ENCODE results near the gene ABCC11.
A peak's percentile ranks its signal among the peaks of the same experiment; 100 is the strongest.

Gene ABCC11

DNA sequence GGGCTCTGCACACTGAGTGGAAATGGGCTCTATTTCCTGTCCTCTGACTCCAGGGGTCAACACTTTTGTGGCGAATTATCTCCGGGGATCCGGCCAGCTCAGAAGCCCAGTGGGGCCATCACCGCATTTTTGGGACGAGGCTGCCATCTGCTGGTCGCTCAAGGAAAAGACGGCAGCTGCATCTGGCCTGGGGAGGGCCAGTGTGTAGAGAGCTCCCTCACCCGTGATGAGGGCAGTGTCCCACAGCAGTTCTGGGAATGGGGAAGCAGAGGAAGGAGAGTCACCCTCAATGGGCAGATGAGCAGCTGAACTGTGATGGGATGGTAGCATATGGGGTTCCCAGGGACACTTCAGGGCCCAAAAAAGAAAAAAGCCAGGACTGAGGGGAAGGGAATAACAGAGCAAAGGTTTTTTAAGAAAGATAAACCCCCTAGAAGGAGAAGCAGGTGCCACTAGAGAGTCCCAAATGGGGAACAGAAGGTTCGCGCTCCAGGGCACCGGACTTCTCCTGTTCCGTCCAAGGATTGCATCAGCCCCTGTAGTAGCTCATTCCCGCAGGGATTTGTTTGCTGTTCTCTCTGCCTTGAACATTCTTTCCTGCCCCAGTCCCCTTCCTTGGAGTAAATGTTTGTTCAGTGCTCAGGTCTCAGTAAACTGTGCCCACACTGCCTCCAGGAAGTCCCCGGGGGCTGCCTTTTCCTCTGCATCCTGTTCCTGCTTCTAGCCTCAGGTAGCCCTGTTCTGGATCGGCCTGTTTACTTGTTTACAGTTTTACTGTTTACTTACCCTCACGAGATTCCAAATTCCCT lies 82.2 kb downstream of the ABCC11 start:
- Histone ChIP-seq H3K9ac (ENCODE audit: low read length) (no peak overlapping the region), H2AFZ (ENCODE audit: low read depth, low read length) (no peak overlapping the region), H3K4me2 (ENCODE audit: low read length) (peak overlapping the region; percentile 70), H3K4me3 (ENCODE audit: low read length) (peak overlapping the region; percentile 61), H4K20me1 (ENCODE audit: insufficient read depth, low read length) (no peaks in the 10 kb centered on the region), H3K79me2 (ENCODE audit: low read length) (no peaks in the 10 kb centered on the region), H3K27ac (ENCODE audit: low read length) (no peak overlapping the region), H3K36me3 (replicated peaks; ENCODE audit: low read depth, low read length) (no peaks in the 10 kb centered on the region), H3K27me3 (ENCODE audit: low read depth, low read length) (peaks cover 20% of the 10 kb centered on the region), H3K9me3 (ENCODE audit: insufficient read depth, low read length) (no peaks in the 10 kb centered on the region), H3K4me1 (ENCODE audit: low read length) (peaks cover 16% of the 10 kb centered on the region)
- TF ChIP-seq CTCF (IDR thresholded peaks at IDR 0.05; ENCODE audit: low read depth, low read length) (peak; percentile 87), EZH2phosphoT487 (IDR thresholded peaks at IDR 0.05; ENCODE audit: low read depth) (no peak)

- Histone ChIP-seq H3K4me2 (ENCODE audit: low read length) (no peak overlapping the region), H3K36me3 (replicated peaks; ENCODE audit: low read depth, low read length) (no peaks in the 10 kb centered on the region), H3K79me2 (ENCODE audit: low read length) (no peaks in the 10 kb centered on the region), H4K20me1 (ENCODE audit: insufficient read depth, low read length) (no peaks in the 10 kb centered on the region), H2AFZ (ENCODE audit: low read depth, low read length) (no peak overlapping the region), H3K4me3 (ENCODE audit: low read length) (no peak overlapping the region), H3K27me3 (ENCODE audit: low read depth, low read length) (peaks cover 37% of the 10 kb centered on the region), H3K27ac (ENCODE audit: low read length) (no peak overlapping the region), H3K9me3 (ENCODE audit: insufficient read depth, low read length) (no peaks in the 10 kb centered on the region), H3K9ac (ENCODE audit: low read length) (no peak overlapping the region), H3K4me1 (ENCODE audit: low read length) (peaks cover 18% of the 10 kb centered on the region)
- no peak for TF ChIP-seq CTCF (IDR thresholded peaks at IDR 0.05; ENCODE audit: low read depth, low read length)
- TF ChIP-seq EZH2phosphoT487 (IDR thresholded peaks at IDR 0.05; ENCODE audit: low read depth), result no peak
Observed at GRCh38 chr16:48162839-48163410, 84.4 kb downstream of the ABCC11 start.

- Histone ChIP-seq H3K27me3 (ENCODE audit: low read depth, low read length) (peaks cover 45% of the 10 kb centered on the region), H3K4me2 (ENCODE audit: low read length) (no peak overlapping the region), H3K4me3 (ENCODE audit: low read length) (no peak overlapping the region), H3K9me3 (ENCODE audit: insufficient read depth, low read length) (no peaks in the 10 kb centered on the region), H3K4me1 (ENCODE audit: low read length) (peaks cover 16% of the 10 kb centered on the region), H4K20me1 (ENCODE audit: insufficient read depth, low read length) (no peaks in the 10 kb centered on the region), H2AFZ (ENCODE audit: low read depth, low read length) (no peak overlapping the region), H3K27ac (ENCODE audit: low read length) (no peak overlapping the region), H3K9ac (ENCODE audit: low read length) (no peak overlapping the region), H3K36me3 (replicated peaks; ENCODE audit: low read depth, low read length) (no peaks in the 10 kb centered on the region), H3K79me2 (ENCODE audit: low read length) (no peaks in the 10 kb centered on the region)
- TF ChIP-seq CTCF (IDR thresholded peaks at IDR 0.05; ENCODE audit: low read depth, low read length), result no peak
- TF ChIP-seq EZH2phosphoT487 (IDR thresholded peaks at IDR 0.05; ENCODE audit: low read depth), result no peak
Observed at GRCh38 chr16:48161906-48162305, 85.4 kb downstream of the ABCC11 start.

- H2AFZ ChIP-seq (ENCODE audit: low read depth, low read length), result no peak overlapping the region
- no peak for TF ChIP-seq EZH2phosphoT487 (IDR thresholded peaks at IDR 0.05; ENCODE audit: low read depth)
- no peaks in the 10 kb centered on the region for H3K79me2 ChIP-seq (ENCODE audit: low read length)
- H4K20me1 ChIP-seq (ENCODE audit: insufficient read depth, low read length), result no peaks in the 10 kb centered on the region
- H3K4me2 ChIP-seq (ENCODE audit: low read length), result no peak overlapping the region
- no peaks in the 10 kb centered on the region for H3K9me3 ChIP-seq (ENCODE audit: insufficient read depth, low read length)
- H3K4me1 ChIP-seq (ENCODE audit: low read length), result peaks cover 16% of the 10 kb centered on the region
- peaks cover 50% of the 10 kb centered on the region for H3K27me3 ChIP-seq (ENCODE audit: low read depth, low read length)
- H3K4me3 ChIP-seq (ENCODE audit: low read length), result no peak overlapping the region
- no peak overlapping the region for H3K9ac ChIP-seq (ENCODE audit: low read length)
- H3K36me3 ChIP-seq (replicated peaks; ENCODE audit: low read depth, low read length), result no peaks in the 10 kb centered on the region
- H3K27ac ChIP-seq (ENCODE audit: low read length), result no peak overlapping the region
Observed at GRCh38 chr16:48160575-48160974, 86.8 kb downstream of the ABCC11 start.

All from OCI-LY3 (cell line).